Upper lobe of right lung (tissue), 1 donor: Measurements from ENCODE around the gene ASB1. TPM values are rescaled to one million over a fixed set of nuclear protein-coding genes. Genes with fewer than 3 reads are reported as not detected.

Experiments
- ATAC-seq: fragments of 200-7000 bp; cut with Tn5 transposase; one replicate; pipeline ENCODE4 v1.9.1; 2020; ENCODE audit warnings: mild to moderate bottlenecking, moderate library complexity
- DNase-seq: peaks from one replicate; pipeline ENCODE4 v3.0.0-alpha.2; 2020
- H3K27ac ChIP-seq: fragments of 200-600 bp; one replicate; pipeline ENCODE4 v1.8.0; 2022
- H3K27me3 ChIP-seq: fragments of 200-600 bp; one replicate; pipeline ENCODE4 v1.8.0; 2022; ENCODE audit warnings: mild to moderate bottlenecking
- H3K36me3 ChIP-seq: fragments of 200-600 bp; one replicate; pipeline ENCODE4 v1.8.0; 2022
- H3K4me1 ChIP-seq: fragments of 200-600 bp; one replicate; pipeline ENCODE4 v1.8.0; 2022
- H3K4me3 ChIP-seq: fragments of 200-600 bp; one replicate; pipeline ENCODE4 v1.8.0; 2022; ENCODE audit warnings: mild to moderate bottlenecking
- H3K9me3 ChIP-seq: fragments of 200-600 bp; one replicate; pipeline ENCODE4 v1.8.0; 2022
- CTCF ChIP-seq: fragments of 200-600 bp; IDR thresholded peaks from one replicate; pipeline ENCODE4 v1.8.0; 2022; ENCODE audit warnings: antibody characterized with exemption
- intact Hi-C: fragments of 100-400 bp; cut with DNase I; formaldehyde crosslinking; loops from one replicate; pipeline ENCODE4 v1.11.0; 2022
- total RNA-seq: library from RNA; stranded (reverse); fragmentation: NEBNext Ultra II Directional; extraction: Animal tissue kit (Norgen Biotek cat#: 25700); gene quantifications from one replicate; pipeline ENCODE4 v1.2.1, GENCODE V29; 2021
- donor health status: DM: no; HTN: yes; CAD: no; lungs with severe emphysema.

Gene ASB1
- total RNA-seq, 1 donor from 2014 or later, result 26.6 TPM

- Histone ChIP-seq H3K4me1 (no peaks in the 10 kb centered on the region), H3K4me3 (no peak overlapping the region), H3K36me3 (no peaks in the 10 kb centered on the region), H3K27ac (no peak overlapping the region), H3K9me3 (no peaks in the 10 kb centered on the region), H3K27me3 (no peaks in the 10 kb centered on the region)
- DNase-seq (no peak), ATAC-seq (no peak)
- intact Hi-C loops, result no loop called here
- no peak for TF ChIP-seq CTCF
These were observed 62.7 kb downstream of the ASB1 start for GRCh38 chr2:238489431-238489830.

GRCh38 chr2:238489896-238490295 lies 63.2 kb downstream of the ASB1 start:
- no peak for TF ChIP-seq CTCF
- H3K4me3 ChIP-seq, result no peak overlapping the region
- ATAC-seq, result no peak
- no peaks in the 10 kb centered on the region for H3K27me3 ChIP-seq
- no peak overlapping the region for H3K27ac ChIP-seq
- H3K9me3 ChIP-seq, result no peaks in the 10 kb centered on the region
- H3K36me3 ChIP-seq, result no peaks in the 10 kb centered on the region
- no peaks in the 10 kb centered on the region for H3K4me1 ChIP-seq
- intact Hi-C loops, result no loop called here
- no peak for DNase-seq

- H3K27me3 ChIP-seq, result no peaks in the 10 kb centered on the region
- H3K4me3 ChIP-seq, result no peak overlapping the region
- DNase-seq, result no peak
- H3K4me1 ChIP-seq, result no peaks in the 10 kb centered on the region
- intact Hi-C loops, result no loop called here
- no peak for TF ChIP-seq CTCF
- no peak for ATAC-seq
- no peak overlapping the region for H3K27ac ChIP-seq
- H3K9me3 ChIP-seq, result no peaks in the 10 kb centered on the region
- H3K36me3 ChIP-seq, result no peaks in the 10 kb centered on the region
These were observed 66.1 kb downstream of the ASB1 start for GRCh38 chr2:238492840-238493239.

GRCh38 chr2:238493411-238493810 lies 66.7 kb downstream of the ASB1 start:
- intact Hi-C loops, result no loop called here
- Histone ChIP-seq H3K4me3 (no peak overlapping the region), H3K4me1 (no peaks in the 10 kb centered on the region), H3K9me3 (no peaks in the 10 kb centered on the region), H3K27me3 (no peaks in the 10 kb centered on the region), H3K27ac (no peak overlapping the region), H3K36me3 (no peaks in the 10 kb centered on the region)
- no peak for TF ChIP-seq CTCF
- DNase-seq (no peak), ATAC-seq (no peak)

- H3K4me1 ChIP-seq, result no peaks in the 10 kb centered on the region
- no peaks in the 10 kb centered on the region for H3K27me3 ChIP-seq
- no peak for TF ChIP-seq CTCF
- no peak for DNase-seq
- no peaks in the 10 kb centered on the region for H3K9me3 ChIP-seq
- no peak overlapping the region for H3K27ac ChIP-seq
- H3K36me3 ChIP-seq, result no peaks in the 10 kb centered on the region
- intact Hi-C loops, result no loop called here
- no peak overlapping the region for H3K4me3 ChIP-seq
- ATAC-seq, result no peak
These were observed 67.3 kb downstream of the ASB1 start for GRCh38 chr2:238493880-238494572.

GRCh38 chr2:238494573-238494961 lies 67.8 kb downstream of the ASB1 start:
- intact Hi-C loops, result no loop called here
- no peaks in the 10 kb centered on the region for H3K36me3 ChIP-seq
- TF ChIP-seq CTCF, result no peak
- H3K4me3 ChIP-seq, result no peak overlapping the region
- no peaks in the 10 kb centered on the region for H3K27me3 ChIP-seq
- ATAC-seq, result no peak
- no peak for DNase-seq
- no peaks in the 10 kb centered on the region for H3K9me3 ChIP-seq
- H3K27ac ChIP-seq, result no peak overlapping the region
- H3K4me1 ChIP-seq, result no peaks in the 10 kb centered on the region
